HG02840 (cell line): Measurements from ENCODE around the gene TECPR1.
"Not testable (repeated sequence)": the region's sequence is repeated elsewhere in the genome, so short reads cannot be mapped to it uniquely, and the experiment has no call there.

Experiments used
- ATAC-seq: cut with Tn5 transposase; IDR thresholded peaks from one replicate; pipeline ENCODE4 v1.9.1; 2021; ENCODE audit warnings: mild to moderate bottlenecking, moderate library complexity, moderate number of reproducible peaks; ENCODE audit not compliant: unreplicated experiment, low FRiP score

Gene TECPR1

DNA sequence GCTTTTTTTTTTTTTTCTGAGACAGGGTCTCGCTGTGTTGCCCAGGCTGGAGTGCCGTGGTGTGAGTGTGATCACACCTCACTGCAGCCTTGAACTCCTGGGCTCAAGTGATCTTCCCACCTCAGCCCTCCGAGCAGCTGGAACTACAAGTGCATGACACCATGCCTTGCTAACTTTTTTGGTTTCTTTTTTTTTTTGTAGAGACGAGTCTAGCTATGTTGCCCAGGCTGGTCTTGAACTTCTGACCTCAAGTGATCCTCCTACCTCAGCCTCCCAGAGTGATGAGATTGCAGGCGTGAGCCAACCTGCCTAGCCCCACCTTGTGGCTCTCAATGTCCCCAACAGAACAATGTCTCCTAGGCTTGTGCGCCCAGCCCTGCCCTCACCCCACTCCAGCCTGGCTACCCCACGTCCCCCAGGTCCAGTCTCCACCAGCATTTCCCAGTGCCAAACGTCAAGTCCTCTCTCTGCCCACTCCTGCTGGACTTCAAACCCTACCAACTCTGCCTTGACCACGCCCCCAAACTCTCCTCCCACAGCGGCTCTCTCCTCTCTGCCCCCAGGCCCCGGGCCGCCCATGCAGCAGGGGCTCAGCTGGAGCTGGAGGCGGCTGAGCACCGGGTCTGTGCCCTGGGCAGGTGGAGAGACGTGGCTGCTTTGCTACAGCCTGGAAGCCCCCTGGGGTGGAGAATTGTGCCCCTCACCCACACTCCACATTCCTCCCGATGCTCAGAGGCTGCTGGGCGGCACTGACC is 21.9 kb downstream of the TECPR1 start:
- no peak for ATAC-seq

DNA sequence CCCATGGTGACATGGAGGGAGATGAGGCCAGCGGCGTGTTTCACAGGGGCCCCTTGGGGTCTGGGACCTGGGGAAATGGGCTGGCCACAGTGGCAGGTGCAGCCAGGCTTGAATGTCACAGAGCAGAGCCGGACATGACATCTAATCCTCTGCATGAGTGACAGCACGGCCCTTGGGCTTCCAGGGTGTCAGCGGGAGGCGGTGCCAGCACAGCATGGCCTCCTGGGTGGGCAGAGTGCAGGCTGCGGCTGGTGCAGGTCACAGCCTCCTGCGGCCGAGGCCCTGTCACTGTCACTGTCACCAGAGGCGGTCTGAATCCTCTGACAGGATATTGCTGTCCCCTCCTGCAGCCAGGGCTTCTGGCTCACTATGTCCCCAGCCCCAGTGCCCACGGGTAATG is 22.6 kb downstream of the TECPR1 start:
- no peak for ATAC-seq

DNA sequence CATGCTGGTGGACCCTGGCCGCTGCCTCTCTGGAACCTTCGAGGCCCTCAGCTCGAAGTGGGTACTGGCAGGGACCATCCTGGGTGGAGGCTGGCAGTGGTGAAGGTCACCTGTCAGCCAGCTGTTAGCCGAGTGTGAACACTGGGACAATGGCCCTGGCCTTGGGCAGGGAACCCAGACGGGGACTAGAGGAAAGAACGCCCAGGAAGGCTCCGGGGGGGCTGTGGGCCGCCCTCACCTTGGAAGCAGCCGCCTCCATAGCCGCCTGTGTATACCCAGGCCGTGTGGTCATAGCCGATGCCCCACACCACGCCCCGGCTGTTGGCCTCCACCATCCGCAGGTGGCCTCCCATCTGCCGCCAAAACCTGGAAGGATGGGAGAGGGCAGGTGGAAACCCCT is 23.2 kb downstream of the TECPR1 start:
- no peak for ATAC-seq

DNA sequence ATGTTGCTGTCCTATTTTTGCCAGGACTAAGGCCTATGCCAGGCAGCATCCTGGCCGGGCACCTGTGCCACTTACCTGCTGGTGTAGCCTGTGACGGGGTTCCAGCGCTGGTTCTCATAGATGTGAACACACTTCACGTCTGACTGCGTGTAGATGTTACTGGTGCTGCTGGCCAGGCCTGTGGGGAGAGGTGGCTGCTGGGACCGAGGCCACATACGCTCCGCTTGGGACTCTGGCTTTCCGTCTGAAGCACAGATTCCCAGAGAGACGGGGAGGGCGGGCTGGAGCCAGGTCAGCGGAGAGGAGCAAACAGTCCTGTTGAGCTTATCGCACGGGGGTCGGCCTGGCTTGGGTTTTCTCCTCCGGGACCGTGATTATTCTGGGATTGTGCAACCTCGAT is 24.1 kb downstream of the TECPR1 start:
- no peak for ATAC-seq

DNA sequence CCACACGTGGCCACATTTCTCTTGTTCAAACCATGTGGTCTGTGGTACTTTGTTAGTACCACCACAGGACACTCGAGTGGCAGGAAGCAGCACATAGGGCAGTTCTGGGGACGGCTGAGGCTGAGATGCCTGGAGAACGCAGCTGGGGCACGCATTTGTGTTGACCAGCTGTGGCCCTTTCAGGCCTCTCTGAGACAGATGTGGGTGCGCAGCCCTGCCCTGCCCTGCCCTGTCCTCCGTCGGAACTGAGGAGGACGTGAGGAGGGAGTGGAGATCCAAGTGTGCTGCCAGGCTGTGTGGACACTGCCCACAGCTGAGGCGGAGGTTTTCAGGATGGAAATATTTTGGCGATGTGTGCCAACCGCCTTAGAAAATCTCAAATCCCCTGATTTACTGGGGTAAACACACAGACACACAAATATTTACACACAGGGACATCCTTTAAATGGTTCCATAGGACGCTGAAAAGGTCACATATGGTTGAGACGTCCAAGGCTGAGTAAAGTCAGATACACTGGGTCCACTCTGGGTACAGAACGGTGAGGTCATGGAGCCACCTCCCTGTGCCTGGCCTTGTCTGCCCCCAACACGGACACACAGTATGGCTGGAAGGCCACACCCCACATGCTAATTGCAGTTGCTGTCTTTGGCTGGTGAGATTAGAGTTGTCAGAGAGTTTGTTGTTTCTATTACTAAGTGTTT is 26.0 kb downstream of the TECPR1 start:
- no peak for ATAC-seq

DNA sequence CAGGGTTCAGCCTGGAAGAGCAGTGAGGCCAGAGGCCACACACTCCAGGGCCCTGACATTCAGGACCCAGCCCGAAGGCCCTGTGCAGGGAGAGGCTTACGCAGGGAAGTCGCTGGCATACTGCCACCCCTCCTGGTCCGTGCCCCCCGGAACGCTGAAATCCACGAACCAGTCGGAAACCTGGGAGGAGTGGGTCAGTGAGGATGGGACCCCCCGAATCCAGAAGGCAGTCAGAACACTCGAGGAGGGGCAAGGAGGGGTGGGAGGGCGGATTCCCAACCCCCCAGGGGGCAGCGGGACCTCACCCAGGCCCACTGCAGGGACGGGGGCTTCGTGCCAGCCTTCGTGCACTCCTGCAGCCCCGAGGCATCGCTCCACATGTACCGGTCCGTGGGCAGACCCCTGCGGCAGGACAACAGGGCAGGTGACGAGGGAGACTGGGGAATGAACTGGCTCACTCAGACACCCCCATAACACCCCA is 27.3 kb downstream of the TECPR1 start:
- ATAC-seq, result no peak

DNA sequence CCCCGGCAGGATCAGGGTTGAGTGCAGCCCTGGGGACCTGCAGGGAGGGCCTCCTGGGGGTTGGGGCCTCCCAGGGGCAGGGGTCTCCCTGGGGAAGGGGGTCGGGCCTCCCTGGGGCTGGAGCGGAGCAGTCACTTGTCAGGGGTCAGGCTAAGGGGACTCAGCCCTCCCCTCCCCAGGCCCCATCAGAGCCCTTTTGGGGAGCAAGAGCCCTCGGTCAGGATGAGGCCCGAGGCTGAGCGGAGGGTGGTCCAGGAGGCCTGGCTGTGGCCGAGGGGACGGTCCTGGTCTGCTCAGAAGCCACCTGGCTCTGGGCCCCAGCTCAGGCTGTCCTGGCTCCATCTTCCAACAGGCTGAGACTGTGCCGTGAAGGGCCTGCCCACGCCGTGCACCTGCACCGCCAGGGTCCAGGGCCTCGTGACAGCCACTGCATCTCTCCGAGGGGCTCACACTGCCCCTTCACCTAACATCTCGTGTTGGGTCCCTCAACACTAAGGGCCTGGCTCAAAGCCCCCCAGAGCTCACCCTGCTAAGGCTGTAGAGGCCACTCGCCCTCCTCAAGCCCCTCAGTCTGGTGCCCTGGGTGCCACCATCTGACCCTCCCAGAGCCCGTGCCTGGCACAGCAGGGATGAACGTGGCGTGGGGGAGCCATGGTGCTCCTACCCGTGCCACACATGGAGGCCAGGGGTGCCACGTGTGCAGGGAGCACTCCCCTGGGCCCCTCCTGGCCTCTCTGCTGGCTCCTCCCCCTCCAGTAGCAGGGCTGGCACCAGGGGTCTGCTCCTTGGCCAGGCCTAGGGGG is 27.9 kb downstream of the TECPR1 start:
- no peak for ATAC-seq

DNA sequence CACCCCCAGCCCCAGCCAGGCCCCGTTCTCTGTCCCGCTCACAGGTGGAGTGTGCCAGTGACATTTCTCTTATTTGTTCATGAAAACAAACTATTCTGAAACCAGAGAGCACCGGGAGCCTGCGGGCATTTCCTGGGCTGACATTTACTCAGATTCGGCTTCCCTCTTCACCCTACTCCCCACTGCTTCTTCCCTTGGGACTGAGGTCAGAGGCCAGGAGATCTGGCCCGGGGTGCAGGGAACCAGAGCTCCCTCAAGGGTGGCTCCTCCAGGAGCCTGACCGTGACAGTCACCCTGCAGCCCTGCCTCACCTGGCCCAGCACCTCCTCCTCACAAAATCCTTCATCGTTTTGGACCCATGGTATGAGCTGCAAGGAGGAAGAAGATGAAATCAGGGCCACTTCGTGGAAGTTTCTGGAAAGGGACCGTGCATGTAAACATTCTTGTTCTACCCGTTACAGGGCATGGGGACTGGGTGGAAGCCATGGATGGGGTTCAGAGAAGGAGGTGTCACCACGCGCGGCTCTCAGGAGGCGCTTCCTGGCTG is 28.6 kb downstream of the TECPR1 start:
- ATAC-seq, result no peak

DNA sequence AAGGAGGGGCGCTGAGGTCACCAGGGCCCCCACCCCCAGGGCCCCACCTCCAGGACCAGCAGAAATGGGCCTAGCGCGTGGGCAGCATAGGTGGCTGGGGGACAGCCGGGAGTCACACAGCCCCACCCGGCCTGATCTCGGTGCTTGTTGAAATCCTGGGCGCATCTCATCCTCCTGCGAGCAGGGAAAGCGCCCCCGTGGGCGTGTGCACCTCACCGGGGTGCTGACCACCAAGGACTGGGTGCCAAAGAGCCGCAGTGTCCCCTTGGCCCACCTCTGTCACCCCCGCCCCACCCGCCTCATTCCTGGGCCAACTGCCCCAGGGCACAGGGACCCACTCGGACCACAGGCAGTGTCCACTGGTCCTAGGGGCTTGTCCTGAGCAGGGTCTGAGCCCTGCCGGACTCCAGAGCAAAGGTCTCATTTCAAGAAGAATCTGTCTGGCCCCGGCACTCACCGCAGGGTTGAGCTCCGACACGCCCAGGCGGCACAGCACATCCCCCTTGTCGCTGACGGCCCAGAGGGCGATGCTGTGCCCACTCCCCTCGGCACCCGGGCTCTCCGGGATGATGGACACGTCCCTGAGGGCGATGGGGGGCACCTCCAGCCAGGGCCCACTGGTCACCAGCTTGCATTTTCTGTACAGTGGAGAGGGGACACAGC is 29.4 kb downstream of the TECPR1 start:
- ATAC-seq, result no peak

DNA sequence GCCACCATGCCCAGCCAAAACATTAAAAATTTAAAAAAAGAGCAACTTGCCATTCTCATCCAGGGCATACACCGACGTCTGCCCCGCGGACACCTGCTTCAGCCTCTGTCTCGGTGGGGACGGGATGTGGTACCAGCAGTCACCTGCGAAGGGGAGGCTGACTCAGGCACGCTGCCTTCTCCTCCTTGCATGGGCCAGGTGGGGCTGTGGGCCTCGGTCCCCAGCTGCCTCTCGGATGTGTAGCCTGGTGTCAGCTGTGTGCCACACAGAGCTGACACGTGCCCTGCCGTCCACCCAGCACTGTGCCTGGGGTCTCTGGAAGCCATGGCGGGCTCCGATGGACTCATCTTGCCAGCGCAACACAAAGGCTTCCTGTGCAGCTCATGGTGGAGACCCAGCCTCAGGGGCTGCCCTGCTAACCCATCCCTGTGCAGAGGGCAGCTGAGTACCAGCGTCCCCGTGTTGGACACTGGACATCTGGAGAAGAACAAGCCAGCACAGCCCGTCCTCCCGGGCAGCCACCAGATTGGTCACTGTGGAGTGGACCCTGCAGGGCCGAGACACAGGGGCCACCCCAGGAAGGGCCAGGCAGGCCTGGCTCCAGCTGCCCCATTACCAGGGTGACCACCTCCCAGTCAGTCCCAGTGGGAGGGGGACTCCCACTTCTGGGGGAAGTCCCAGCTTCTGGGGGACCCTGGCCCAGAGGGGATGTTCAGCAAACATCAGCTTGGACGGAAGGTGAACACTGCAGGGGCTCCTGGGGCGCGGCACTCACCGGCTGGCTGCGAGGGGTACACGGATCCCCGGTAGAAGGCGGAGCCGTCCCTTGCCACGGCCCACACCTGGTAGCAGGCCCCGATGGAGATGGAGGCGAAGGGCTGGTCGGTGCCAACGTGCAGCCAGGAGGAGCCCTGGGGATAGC is 30.2 kb downstream of the TECPR1 start:
- ATAC-seq, result no peak

DNA sequence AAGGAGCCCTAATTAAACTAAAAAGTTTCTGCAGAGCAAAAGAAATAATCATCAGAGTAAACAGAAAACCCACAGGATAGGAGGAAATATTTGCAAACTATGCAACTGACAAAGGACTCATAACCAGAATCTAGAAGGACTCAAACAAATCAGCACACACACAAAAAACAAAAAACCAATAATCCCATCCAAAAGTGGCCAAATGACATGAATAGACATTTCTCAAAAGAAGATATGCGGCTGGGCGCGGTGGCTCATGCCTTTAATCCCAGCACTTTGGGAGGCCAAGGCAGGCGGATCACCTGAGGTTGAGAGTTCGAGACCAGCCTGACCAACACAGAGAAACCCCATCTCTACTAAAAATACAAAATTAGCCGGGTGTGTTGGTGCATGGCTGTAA is 32.6 kb downstream of the TECPR1 start:
- not testable (repeated sequence) for ATAC-seq

DNA sequence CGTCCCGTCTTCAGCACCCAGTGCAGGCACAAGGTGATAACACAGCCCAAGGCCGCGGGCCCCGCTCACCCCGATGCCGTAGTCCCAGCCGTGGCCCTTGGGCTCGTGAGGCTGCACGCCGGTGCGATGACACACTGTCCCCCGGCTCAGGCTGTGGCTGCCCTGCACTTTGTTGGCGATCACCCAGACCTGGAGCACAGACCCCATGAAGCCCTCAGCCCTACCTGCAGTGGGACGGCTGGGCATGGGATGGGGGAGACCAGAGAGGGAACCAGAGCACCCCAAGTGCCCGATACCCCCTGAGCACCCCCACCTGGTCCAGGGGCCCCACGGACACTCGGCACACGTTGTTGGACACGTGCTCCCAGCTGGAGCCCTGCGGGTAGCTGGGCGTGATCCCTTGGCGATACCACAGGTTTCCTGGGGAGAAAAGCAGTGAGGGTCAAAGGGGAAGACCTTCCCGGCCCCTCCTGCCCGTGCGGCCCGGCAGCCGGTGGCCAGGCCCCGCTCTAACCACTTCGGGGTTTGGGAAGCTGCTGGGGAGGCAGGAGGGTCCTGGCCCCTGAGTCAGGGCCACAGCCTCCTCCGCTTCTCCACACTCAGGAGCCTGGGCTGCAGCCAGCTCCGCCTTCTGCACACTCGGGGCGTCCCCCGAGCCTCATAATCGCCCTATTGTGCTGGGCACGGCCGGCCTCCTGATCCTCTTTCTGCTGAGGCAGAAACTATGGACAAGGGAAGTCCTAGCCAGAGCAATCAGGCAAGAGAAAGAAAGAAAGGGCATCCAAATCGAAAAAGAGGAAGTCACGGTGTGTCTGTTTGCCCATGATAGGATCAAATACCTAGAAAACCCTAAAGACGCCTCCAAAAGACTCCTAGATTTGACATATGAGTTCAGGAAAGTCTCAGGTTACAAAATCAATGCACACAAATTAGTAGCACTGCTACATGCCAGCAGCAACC is 34.1 kb downstream of the TECPR1 start:
- no peak for ATAC-seq

DNA sequence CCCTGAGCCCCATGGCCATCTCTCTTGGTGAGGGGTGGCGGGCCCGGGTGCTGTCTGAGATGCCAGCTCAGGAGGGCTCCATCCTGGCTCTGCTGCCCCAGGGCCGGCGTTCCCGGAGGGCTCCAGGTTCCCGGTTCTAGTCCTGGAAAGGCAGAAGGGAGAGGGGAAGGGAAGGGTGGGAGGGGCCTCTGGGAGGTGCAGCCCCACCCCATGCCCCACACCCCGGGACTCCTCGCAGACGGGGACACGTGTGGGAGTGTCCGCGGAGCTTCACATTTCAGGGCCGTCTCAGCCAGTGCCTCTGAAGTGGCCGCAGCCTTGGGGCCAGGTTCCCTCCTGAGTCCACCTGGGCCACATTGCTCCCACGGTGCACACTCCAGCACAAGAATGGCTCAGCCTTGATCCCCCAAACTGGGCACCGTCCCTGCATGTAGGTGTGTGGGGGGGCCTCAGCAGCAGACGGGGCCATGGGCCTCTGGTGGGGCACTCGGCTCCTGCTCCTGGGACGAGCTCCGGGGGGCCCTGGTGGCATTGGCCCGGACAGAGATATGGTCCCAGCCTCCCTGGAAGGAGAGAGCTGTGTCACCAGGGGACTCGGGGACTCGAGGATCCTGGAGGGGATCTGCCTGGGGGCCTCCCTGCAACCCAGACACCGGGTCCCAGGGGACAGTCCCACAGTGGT is 35.0 kb downstream of the TECPR1 start:
- no peak for ATAC-seq

DNA sequence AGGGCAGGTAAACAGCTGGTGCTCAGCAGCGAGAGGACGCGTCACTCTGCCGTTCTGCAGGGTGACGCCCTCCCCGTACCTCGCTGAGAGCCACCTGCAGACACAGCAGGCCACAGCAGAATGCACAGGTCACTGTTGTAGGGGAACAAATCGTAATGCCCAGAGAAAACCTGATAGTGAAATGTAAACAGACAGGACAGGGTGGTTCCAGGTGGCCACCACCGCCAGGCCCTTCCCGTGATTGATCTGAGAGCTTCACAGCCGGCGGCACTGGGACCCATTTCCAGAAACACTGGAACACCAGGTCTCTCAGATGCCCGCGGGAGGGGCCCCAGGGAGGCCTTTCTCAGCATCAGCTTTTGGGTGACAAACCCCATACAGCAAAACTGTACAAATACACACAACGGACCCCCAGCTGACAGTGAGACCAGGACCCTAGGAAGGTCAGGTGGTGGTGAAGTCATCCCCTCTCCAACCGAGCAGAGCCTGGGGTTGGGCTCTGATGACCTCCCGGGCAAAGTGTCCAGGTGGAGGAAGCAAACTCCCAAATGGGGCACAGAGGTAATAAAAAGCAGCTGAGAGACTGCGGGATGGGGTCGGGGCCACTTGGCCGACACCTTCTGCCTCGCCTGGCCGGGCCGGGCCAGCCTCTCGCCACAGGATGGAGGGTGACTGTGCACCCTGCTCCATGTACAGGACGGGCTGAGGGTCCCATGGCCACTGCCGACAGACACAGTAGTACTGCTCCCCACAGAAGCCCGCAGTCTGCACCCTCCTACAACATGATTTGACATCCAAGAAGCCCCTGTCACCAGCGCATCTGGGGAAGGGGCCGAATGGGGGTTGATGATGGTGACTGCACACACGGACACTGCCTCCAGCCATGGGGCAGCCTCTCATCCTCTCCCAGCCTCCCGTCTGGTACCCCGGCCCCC is 36.2 kb downstream of the TECPR1 start:
- ATAC-seq, result no peak

DNA sequence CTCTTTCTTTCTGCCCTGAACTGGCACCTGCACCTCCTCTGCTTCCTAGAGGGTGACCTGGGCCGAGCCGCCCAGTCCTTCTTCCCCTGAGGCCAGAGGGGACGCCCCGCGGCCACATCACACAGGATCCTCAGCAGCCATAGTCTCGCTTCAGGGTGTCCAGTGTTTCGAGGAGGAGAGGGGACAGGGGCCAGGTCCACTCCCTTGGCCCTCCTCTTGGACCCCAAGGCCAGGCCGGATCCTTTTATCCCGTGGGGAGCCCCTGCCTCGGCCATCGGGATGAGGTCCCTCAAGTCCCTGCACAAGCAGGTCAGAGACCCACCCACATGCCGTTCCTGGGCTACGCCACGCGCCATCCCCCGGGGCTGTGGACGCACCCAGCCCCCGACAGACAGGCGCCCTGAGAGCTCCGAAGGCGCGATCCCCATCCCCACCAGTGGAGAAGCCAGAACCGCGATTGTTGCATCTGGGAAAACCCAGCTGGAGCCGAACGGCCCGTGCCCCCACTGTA is 37.2 kb downstream of the TECPR1 start:
- ATAC-seq, result no peak
